SH-SY5Y (cell line): ENCODE results near the gene CLSTN1.

Source experiments
- GATA2 ChIP-seq: IDR thresholded peaks from 2 replicates; pipeline ENCODE4 v1.6.1; 2011; ENCODE audit warnings: mild to moderate bottlenecking, low read depth, low read length
- GATA3 ChIP-seq: IDR thresholded peaks from 2 replicates; pipeline ENCODE4 v1.6.1; 2011; ENCODE audit warnings: low read depth, mild to moderate bottlenecking, low read length, moderate library complexity

The CLSTN1 gene

DNA sequence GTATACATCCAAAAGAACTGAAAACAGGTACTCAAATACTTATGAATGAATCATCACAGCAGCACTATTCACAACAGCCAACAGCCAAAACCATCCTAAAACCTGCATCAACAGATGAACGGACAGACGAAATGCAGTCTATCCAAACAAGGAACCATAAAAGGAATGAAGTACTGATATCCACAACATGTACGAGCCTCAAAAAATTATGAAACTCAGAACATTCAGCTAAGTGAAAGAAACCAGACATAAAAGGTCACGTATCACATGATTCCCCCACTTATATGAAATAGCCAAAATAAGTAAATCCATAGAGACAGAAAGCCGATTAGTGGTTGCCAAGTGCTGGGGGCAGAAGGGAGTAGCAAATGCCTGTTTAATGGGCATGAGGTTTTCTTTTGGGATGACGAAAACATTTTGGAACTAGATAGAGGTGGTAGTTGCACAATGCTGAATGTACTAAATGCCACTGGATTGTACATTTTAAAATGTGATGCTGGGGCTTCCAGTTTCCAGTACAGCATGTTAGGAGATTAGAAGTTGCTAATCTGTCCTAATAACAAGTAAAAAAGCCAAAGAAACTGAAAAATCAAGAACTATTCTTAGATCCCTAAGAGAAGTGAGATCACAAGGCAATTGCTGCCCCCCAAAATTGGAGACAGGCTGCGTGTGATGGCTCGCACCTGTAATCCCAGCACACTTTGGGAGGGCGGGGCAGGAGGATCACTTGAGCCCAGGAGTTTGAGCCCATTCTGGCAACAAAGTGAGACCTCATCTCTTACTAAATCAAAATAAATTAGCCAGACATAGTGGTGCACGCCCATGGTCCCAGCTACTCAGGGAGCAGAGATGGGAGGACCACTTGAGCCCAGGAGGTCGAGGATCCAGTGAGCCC lies 25.3 kb downstream of the CLSTN1 start:
- TF ChIP-seq GATA3 (no peak), GATA2 (no peak)

DNA sequence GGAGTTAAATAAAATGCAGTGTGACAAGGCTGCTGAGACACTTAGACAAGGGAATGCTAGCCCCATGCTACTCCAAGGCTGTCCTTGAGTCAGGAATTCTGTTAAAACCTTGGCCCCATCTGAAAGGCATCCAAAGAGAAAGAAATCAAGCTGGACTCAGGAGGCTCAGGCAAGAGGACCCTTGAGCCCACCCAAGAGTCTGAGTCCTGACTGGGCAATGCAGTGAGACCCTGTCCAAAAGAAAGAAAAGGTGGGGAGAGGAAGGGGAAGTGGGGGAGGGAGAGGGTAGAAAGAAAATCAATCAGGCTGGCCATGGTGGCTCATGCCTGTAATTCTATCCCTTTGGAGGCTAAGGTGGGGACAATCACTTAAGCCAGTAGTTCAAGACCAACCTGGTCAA lies 26.7 kb downstream of the CLSTN1 start:
- TF ChIP-seq GATA3 (no peak), GATA2 (no peak)

DNA sequence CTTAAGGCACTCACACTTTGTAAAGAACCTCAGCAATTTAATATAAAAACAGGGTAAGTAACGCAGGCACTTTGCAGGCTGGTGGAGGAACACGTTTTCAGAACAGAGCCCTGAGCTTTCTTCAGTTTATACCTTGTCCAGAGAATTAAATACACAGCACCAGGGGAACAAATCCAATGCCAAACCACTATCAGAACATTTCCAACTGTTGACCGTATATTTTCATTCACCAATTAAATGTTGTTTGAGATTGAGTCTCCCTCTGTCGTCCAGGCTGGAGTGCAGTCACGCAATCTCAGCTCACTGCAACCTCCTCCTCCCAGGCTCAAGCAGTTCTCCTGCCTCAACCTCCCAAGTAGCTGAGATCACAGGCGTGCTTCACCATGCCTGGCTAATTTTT lies 29.7 kb downstream of the CLSTN1 start:
- TF ChIP-seq GATA3 (no peak), GATA2 (no peak)

DNA sequence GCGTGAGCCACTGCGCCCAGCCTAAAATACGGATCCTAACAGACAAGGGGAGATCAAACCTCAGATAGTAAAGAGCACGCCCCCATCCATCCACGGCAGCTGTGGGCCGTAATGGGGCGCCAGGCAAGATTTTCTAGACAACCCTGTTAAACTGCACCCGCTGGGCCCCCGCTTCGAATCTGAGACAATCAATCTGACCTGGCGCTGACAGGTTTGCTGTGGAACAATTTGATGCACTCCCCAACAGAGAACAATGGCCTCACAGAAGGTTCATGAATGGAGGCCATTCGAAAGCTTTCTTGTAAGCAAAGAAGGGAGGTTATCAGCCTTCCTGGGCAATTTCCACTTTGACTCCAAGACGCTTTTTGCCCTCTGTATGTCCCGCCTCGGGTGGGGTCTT lies 30.5 kb downstream of the CLSTN1 start:
- TF ChIP-seq GATA2: 0 out of 2 replicates have a peak, but pooled peaks have one; percentile 11
- no peak for TF ChIP-seq GATA3

DNA sequence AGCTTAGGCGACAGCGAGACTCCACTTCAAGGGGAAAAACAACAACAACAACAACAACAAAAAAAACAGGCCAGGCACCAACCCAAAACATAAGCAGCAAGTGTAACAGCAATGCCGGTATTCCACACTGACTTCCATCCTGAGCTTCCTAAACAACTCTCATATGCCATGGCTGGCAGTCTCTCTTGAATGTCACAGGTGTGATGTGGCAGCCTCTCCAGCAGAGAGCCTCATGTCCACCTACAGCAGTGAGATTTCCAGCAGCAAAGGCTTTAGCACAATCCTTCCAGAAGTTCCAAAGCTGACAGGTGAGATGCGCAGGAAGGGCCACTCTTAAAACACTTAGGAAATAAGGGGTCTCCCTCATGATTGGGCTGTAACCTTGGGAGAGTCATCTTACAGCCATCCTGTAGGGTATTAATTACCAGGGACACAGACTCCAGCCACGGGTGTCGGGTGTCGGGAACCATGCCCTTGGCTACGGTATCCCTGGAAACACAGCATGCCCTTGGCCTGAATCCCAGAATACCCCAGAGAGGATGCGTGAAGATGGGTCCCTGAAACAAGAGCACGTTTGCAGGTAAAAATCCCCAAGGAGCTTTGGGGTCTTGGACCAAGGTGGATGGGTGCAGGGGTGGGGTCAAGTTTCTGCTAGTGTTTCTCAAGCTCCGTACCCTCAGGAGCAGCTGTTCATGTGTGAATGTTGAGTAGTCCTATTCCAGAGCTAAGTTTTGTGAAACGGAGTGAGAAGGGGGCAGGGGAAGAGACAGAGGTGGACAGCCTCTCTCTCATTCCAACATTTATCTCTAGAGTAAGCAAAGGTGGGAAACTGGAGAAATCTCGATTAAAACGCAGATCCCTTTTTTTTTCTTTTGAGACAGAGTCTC lies 31.4 kb downstream of the CLSTN1 start:
- TF ChIP-seq GATA3 (no peak), GATA2 (no peak)

- TF ChIP-seq GATA2: no peak
- no peak for TF ChIP-seq GATA3
These were observed 36.1 kb downstream of the CLSTN1 start for GRCh38 chr1:9787702-9788101.

DNA sequence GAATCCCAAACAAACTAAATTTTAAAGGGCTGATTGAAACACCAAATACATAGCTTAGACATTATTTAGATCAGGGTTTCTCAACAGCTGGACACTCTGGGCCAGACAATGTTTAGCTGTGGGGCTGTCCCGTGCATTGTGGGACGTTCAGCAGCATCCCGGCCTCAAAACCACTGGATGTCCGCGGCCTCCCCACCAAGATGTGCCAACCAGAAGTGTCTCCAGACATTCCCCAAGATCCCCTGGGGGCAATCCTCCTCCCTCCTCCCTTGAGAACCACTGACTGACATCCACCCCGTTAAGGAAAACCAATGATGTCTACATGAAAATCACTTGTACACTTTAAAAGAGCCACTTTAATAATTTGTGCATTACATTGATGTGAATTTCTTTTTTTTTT lies 38.4 kb downstream of the CLSTN1 start:
- TF ChIP-seq GATA3: no peak
- TF ChIP-seq GATA2: no peak

DNA sequence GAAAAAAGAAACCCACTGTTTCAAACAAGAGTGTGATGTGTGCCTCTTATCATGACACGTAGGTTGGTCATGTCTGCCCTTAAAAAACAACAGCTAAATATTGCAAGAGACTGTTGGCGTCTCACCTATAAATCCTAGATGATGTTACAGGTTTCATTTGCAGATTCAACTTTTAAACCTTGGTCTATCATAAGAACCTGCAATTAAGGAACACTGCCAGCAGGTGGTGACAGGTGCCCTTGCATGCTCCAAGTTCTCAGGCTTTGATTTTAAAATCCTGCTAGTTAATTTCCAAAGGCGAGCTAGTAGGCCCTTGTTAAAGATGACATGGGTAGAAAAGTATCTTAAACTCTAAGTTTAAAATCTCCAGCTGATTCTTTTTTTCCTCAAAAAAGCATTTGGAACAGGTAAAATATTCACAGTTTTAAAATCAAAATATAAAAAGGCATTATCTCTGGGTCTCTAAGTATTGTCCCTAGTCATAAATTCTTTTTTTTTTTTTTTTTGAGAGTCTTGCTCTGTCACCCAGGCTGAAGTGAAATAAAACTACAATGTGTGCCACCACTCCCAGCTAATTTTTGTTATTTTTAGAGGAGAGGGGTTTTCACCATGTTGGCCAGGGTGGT lies 39.1 kb downstream of the CLSTN1 start:
- TF ChIP-seq GATA2: no peak

DNA sequence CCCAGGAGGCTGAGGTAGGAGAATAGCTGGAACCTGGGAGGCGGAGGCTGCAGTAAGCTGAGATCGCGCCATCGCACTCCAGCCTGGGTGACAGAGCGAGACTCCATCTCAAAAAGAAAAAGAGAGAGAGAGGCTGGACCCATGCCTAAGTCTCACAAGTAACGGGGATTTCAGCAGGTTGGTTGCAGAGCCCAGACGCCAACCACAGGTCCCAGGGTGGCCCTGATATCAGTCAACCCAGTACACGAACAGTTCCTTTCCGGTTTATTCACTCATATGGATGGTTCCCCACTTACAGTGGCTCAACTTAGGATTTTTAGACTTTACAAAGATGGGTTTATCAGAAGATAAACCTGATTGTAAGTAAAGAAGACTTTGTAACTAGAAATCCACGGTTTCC lies 40.9 kb downstream of the CLSTN1 start:
- TF ChIP-seq GATA3: no peak
- no peak for TF ChIP-seq GATA2

GRCh38 chr1:9782116-9782751 lies 41.5 kb downstream of the CLSTN1 start:
- TF ChIP-seq GATA2: no peak
- no peak for TF ChIP-seq GATA3

- TF ChIP-seq GATA3 (no peak), GATA2 (no peak)
These were observed 43.1 kb downstream of the CLSTN1 start for GRCh38 chr1:9780554-9781110.

DNA sequence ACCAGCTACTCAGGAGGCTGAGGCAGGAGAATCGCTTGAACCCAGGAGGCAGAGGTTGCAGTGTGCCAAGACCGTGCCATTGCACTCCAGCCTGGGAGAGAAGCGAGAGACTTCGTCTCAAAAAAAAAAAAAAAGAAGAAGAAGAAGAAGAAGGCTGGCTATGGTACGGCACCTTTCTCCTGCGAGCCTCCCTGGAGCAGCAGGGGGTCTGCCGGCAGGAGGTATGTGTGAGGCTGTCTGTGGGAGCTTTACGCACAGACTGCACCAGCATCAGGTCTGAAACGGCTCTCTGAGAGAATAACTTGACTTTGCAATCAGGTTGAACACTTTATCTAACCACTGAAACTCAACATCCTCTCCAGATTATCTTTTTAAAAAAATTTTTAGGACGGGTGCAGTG lies 44.9 kb downstream of the CLSTN1 start:
- TF ChIP-seq GATA2 (no peak), GATA3 (no peak)

DNA sequence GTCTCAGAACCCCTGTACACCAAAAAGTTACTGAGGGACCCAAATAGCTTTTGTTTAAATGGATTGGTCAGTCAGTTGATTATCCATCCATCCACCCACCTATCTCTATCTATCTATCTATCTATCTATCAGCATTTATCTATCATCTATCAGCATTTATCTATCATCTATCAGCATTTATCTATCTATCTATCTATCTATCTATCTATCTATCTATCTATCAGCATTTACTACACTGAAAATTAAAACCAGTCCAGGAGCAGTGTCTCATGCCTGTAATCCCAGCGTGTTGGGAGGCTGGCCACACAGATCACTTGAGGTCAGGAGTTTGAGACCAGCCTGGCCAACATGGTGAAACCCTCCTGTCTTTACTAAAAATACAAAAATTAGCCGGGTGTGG lies 47.1 kb downstream of the CLSTN1 start:
- TF ChIP-seq GATA3: no peak
- no peak for TF ChIP-seq GATA2
